Loucy (cell line): Measurements from ENCODE around the gene KDM3A.

Experiments used
- CTCF ChIP-seq: fragments of 200-600 bp; sonication (generic); conservative IDR thresholded peaks from 2 replicates; pipeline ENCODE4 v1.5.1; 2014; ENCODE audit warnings: mild to moderate bottlenecking, antibody characterized with exemption, low read length
- EZH2phosphoT487 ChIP-seq: fragments of 200-600 bp; IDR thresholded peaks from 2 replicates; pipeline ENCODE4 v1.6.1; 2018; ENCODE audit warnings: antibody characterized with exemption, mild to moderate bottlenecking, moderate library complexity, borderline replicate concordance

DNA sequence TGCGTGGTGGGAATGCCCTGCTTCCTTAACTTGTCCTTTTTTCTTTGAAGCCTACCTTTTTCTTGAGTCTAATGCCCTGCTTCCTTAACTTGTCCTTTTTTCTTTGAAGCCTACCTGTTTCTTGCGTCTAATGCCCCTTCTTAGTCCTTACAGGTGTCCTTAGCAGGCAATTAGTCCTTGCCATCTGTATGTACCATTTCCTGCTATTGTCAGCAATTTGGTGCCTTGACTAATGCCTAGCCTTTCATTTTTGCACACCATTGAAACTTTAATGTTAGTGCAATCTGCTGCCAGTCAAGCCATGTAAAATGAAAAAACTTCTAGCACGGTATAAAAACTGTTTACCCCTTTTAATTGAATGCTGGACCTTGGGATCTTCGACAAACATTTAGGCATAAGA, 4.3 kb downstream of the KDM3A start:
- TF ChIP-seq CTCF (no peak), EZH2phosphoT487 (no peak)
